Measurements from ENCODE around the gene TRERF1.

DNA sequence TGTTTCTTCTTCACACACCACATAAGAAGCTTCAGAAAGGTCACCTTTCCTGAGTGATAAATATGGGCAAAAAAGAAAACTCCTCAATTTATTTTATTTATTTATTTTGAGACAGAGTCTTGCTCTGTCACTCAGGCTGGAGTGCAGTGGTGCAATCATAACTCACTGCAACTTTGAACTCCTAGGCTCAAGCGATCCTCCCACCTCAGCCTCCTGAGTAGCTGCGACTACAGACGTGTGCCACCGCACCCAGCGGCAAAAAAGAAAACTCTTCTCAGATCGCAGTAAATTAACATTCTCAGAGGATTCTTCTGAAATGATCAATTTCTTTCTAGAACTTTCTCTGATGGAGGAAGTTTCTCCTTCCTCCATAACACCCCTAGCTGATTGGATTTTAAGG is 111.2 kb downstream of the TRERF1 start:
- TF ChIP-seq POLR2AphosphoS5 (IDR thresholded peaks at IDR 0.05; ENCODE audit: borderline replicate concordance, low read depth, low read length) (no peak), EZH2 (IDR thresholded peaks at IDR 0.05) (no peak)

Data from SK-N-MC (cell line).